Stimulated activated CD4-positive, alpha-beta T cell treated with anti-CD3 and anti-CD28 coated beads, TNF-alpha, amount 100 ng/mL, for 48 hours (primary cell): ENCODE results near the gene TAS1R3.
"Not testable (repeated sequence)": the region's sequence is repeated elsewhere in the genome, so short reads cannot be mapped to it uniquely, and the experiment has no call there.

Source experiments
- DNase-seq, 3 donors: peaks; one replicate each; pipeline ENCODE4 v3.0.0-alpha.2; 2020; ENCODE audit warnings: low read depth in 3 of 3

Gene TAS1R3

GRCh38 chr1:1309251-1310108 is 21.6 kb upstream of the TAS1R3 start:
- no peak for DNase-seq

DNA sequence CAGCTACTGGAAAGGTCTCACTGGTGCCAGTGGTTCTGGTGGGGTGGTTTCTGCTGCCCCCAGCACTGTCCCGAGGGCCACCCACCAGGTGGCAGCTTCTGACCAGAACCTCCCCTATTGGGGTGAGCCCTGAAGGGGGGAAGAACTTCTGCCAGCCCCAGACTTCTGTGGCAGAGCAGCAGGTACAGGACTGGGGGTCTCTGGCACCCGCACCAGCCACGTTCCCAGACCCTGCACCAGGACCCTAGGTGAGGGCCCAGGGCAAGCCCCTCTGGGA is 21.0 kb upstream of the TAS1R3 start:
- no peak for DNase-seq

DNA sequence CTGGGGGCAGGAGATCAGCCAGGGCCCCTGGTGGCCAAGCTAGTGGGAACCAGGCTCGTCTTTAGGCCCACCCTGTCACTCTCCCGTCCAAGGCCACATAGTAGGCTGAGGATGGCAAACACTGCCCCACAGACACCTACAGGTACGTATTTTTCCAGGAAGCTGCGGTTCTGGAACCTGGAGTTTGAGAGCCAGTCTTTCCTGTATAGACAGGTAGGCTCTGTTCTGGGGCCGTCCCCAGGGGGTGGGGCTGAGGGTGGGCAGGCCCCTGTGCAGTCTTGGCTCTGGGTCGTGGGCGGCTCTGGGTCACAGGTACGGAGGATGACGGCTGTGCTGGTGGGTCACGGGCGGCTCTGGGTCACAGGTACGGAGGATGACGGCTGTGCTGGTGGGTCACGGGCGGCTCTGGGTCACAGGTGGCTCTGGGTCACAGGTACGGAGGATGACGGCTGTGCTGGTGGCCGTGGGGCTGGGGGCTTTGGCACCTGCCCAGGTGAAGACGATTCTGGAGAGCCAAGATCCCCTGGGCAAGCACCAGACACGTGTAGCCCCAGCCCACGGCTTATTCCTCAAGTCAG is 20.5 kb upstream of the TAS1R3 start:
- no peak for DNase-seq

- DNase-seq = no peak
Measured at GRCh38 chr1:1311107-1312104, 19.7 kb upstream of the TAS1R3 start.

- no peak for DNase-seq
Measured at GRCh38 chr1:1312450-1313314, 18.4 kb upstream of the TAS1R3 start.

DNA sequence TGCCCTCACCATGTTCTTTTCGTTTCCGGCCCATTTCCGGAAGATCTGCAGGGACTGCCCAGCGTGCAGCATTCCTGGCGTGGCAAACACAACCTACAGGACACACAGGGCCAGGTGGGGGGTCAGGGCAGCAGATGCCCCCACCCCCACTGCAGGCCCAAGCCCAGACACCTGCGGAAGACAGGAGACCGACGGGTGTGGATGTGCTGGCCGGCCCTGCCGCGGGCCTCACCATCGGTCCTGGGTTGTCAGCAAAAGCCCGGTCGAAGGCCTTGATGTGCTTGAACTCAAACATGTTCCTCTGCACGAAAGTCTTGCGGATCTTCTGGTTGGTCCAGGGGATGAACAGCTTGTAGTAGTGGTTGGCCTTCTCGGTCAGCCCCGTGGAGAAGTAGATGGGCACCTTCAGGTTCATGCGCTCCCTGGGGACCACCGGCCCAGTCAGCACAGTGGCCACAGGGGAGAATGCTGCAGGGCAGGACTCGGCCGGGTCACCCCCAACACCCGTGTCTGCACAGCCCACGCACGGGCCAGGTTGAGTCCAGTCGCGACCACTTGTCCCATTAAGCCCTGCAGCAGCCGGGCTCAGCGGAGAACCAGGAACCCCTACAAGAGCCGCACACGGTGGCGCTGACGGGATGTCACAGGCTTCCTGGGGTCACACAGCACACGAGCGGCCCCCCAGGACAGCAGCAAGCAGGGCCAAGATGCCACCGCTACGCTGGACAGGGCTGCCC is 17.4 kb upstream of the TAS1R3 start:
- no peak for DNase-seq

DNA sequence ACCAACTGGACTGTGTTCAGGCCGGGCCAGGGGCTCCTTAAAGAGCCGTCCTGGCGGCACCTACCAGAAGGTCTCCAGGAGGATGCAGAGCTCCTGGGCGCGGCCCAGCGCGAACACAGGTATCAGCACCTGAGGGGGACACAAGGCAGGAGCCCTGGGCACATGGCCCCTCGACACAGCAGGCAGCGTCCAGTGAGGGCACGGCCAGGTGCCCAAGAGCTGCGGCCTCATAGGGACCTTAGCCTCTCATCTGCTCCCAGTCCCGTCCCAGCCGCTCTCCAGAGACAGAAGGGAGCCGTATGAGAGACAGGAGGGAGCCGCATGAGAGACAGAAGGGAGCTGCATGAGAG is 16.9 kb upstream of the TAS1R3 start:
- DNase-seq = no peak

DNA sequence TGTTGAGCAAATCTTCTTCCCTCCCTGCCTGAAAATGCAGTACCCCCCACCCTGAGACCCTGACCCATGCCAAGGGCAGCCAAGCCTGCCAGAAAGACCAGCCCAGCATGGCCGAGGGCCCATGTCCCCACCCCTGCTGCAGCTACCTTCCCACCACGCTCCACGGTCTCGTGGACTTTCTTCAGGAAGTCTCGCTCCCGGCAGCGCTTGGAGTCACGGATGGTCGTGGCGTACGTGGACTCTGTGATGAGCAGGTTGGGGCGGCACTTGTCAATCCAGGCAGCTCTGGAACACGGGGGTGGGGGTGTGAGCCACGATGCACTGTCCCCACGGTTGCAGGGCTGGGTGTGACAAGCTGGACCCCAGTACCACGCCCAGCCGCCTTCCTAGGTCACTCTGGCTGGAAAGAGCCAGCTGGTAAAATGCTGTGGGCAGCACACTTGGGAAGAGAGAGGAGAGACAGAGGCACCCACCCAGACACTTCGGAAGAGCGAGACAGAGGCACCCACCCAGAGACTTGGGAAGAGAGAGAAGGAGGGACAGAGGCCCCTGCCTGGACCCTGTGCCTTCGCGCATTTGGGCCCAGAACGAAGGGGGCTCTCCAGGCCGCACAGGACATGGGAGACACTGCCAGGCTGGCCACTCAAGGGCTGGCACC is 16.3 kb upstream of the TAS1R3 start:
- DNase-seq = no peak

- no peak for DNase-seq
Measured at GRCh38 chr1:1315435-1315954, 15.6 kb upstream of the TAS1R3 start.

- not testable (repeated sequence) for DNase-seq
Measured at GRCh38 chr1:1316199-1316598, 14.9 kb upstream of the TAS1R3 start.

DNA sequence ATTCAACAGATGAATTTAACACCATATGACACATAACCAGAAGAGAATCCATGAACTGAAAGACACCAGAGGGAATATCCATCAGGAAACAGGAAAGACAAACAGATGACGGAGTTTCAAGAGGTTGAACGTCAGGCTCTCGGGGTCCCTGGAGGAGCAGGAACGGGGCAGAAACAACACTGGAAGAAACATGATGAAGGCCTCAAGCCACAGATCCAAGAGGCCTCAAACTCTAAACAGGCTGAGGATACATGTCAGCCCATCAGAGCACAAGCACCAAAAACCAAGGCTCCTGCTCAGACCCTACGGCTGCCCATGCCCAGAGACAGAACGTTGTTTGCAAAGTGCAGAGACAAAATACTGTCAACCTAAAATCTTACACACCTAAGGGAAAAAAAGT is 13.7 kb upstream of the TAS1R3 start:
- no peak for DNase-seq

GRCh38 chr1:1318131-1318652 is 12.9 kb upstream of the TAS1R3 start:
- no peak for DNase-seq

DNA sequence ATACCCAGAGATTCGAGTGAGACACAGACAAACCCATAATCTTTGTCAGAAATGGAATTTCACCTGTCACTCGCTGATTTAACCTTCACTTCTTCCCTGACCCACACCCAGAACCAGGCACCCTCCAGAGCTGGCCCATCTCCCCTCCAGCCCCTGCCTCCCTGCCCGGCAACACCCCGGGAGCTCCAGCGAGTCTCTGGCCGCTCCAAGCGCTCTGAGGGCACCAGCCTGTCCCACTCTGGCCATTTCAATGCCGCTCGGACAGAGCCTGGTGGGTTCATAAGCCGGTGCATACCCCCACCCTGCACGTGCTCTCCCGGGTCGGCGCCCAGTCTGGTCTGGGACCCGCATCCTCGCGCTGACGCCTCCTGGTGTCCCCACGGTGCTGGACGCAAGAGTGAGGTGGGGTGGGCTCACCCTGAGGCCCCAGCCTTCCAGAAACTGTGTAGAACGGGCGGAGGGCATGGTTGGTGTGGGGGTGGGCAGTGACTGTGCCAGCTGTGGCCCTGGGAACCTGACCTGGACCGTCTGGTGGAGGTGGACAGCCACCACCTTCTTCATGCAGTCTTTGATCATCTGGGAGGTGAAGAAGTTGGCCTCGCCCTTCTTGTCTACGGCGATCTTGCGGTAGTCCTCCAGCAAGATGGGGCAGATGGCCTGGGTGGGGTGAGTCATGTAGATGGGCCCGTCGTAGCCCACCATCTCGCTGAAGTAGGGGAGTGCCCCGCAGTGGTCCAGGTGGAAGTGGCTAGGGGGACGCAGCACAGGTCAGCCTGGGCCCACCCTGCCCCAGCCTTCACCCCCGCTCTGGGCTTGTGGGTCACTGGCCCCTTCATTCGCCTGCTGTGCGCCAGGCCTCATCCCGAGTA is 12.1 kb upstream of the TAS1R3 start:
- DNase-seq = no peak

DNA sequence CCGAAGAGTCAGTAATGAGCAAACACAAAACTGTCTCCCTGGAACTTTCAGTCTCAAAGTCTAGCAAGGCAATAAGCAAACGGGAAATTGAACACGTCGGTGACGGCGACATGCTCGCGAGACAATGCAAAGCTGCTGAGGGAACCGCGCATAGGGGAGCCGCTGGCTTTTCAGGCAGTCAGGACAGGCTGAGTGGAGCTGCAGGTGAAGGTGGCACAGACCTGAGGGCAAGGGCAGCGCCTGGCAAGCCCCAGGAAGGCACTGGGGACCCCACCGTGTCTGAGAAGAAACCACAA is 11.5 kb upstream of the TAS1R3 start:
- no peak for DNase-seq

GRCh38 chr1:1320666-1321448 is 10.2 kb upstream of the TAS1R3 start:
- no peak for DNase-seq

- DNase-seq = no peak
Measured at GRCh38 chr1:1321477-1321876, 9.6 kb upstream of the TAS1R3 start.

GRCh38 chr1:1322418-1322817 is 8.7 kb upstream of the TAS1R3 start:
- no peak for DNase-seq

GRCh38 chr1:1322952-1323351 is 8.1 kb upstream of the TAS1R3 start:
- DNase-seq = no peak
